Measurements from ENCODE around the gene SLC35B4.

SLC35B4 gene

GRCh38 chr7:134289423-134289822, 27.3 kb downstream of the SLC35B4 start:
- DNase-seq: no peak

- no peak for DNase-seq
Observed at GRCh38 chr7:134287916-134288659, 28.6 kb downstream of the SLC35B4 start.

GRCh38 chr7:134284952-134285351, 31.8 kb downstream of the SLC35B4 start:
- DNase-seq: no peak

- no peak for DNase-seq
Observed at GRCh38 chr7:134284011-134284410, 32.7 kb downstream of the SLC35B4 start.

DNA sequence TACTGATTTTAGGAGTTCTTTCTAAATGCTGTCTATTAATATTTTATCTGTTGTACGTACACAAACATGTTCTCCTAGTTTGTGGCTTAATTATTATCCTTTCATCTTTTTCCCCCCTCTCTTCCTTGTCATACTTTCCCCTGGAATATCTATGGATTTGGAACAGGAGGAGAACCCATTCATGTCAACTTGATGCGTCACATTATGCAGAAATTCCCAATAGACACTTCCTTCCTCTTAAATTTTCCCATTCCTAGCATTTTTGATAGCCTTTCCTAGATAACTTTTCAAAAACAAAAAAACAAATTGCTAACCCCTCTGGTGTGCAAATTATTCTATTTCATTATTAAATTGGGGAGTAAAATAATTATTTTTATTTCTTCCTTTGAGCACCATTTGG, 36.2 kb downstream of the SLC35B4 start:
- DNase-seq: no peak

DNA sequence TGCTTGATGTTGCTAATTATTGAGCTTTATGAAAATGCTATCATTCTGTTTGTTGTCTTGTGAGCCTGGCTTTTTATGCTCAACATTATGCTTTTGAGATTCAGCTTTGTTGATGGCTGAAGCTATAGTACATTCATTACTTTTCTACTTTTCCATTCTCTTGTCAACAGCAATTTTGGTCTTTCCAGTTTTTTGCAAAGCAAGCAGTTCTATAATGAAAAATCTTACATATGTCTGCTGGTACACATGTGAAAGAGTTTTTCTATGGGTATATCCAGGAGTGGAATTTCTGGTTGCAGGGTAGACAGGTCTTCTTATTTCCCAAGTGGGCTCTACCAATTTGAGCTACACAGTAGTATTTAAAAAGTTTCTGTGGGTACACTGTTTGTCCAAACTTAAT, 36.8 kb downstream of the SLC35B4 start:
- no peak for DNase-seq

- no peak for DNase-seq
Observed at GRCh38 chr7:134279336-134279735, 37.4 kb downstream of the SLC35B4 start.

- DNase-seq: no peak
Observed at GRCh38 chr7:134278502-134279153, 38.1 kb downstream of the SLC35B4 start.

DNA sequence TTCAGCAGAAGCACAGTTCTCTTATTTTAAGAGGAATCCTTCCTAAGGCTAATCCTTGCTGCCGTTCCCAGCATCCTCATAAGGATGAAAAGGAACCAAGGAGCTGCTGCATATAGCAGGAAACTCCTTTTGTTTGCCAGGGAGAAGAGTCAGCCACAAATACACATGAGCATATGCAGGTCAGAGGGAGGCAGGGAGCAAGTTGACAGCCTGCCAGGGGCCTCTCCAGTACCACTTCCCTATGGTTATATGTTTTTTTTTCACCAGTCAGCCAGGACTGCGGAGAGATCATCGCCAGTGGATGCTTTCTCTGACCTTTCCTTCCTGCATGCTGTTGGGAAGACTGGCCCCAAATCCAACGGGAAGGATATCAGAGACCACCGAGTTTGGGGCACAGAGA, 39.8 kb downstream of the SLC35B4 start:
- DNase-seq: no peak

- no peak for DNase-seq
Observed at GRCh38 chr7:134262322-134262721, 54.4 kb downstream of the SLC35B4 start.

DNA sequence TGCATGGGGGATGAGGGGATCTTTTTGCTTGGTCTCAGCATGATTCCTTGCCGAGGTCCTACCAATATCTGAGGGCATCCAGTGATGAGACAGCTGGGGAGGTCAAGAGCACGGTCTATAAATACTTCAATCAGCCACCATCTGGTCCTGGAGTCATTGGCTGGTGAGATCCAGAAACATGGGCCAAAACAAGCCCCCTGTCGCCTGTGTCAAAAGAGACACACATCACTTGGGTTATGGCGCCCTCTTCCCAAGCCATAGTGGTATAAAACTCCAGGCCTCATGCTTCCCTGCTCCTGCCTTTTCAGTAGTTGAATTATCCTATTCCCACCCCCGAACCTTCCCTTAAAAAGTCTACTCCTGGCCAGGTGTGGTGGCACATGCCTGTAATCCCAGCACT, 60.9 kb downstream of the SLC35B4 start:
- no peak for DNase-seq

GRCh38 chr7:134254311-134254710, 62.4 kb downstream of the SLC35B4 start:
- DNase-seq: no peak

- DNase-seq: no peak
Observed at GRCh38 chr7:134248196-134248595, 68.5 kb downstream of the SLC35B4 start.

DNA sequence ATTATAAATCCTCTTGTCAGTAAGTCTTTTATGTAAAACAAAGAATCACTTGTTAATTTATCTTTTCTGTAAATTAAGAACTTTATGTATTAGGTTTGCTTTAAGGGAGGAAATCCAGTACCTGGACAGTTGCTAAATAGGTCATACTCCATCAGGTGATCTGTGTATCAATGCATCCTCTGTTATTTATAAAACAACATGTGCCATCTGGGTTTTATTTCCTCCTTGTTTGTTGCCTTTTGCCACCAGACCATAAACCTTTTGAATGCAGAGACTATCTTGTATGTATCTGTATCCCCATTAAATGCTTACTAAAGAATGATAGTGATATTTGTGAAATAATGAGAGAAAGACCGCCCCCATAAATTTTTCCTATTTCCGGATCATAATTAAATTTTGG, 70.0 kb downstream of the SLC35B4 start:
- no peak for DNase-seq

DNA sequence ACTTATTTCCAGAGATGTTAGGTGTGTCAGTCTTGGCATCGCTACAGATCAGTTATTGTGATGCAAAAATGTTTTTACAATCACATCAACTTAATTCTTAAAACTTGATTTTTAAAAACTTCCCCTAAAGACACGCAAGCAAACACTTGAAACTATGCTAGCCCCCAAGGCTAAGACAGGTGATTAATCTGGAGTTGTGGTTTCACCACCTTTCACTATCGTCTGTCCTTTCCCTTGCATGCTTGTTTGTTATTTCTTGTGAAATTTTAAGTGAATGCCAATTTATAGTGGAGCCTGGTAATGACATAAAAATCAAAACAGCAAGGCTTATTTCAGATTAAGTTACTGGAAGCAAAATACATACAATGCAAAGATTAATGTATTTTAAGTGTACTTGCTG, 70.4 kb downstream of the SLC35B4 start:
- DNase-seq: no peak

- DNase-seq: no peak
Observed at GRCh38 chr7:134245253-134245652, 71.5 kb downstream of the SLC35B4 start.
